ENCODE results near the gene CYP2R1.
A peak's percentile ranks its signal among the peaks of the same experiment; 100 is the strongest.

DNA sequence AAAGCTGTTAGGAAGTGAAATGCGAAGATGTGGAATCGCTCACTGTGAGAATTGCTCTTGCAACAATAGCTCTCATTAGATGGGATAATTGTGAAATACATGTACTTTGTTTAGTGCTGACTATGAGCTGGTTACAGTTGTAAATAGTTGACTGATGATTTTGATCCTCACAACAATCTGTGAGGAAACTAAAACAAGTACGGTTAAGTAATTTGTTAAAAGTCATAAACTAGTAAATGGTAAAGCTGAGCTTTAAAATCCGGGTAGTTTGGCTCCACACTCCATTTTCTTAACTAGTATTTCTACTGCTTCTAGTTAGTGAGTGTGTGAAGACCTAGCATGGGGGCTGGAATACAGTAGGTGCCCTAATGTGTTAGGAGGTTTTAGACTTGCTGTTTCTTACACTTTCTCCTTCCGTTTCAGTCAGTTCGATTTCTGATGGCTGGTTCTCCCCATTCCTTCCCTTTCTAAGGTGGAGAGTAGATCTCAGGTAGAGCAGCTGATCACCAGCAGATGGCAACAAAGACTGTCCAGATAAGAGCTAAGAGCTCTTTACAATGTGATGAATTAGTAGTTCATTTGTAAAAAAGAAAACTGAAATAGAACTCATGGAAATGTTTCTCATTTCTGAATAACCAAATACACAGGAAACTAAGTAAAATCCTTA lies 16.3 kb upstream of the CYP2R1 start:
- TF ChIP-seq FOXM1 (IDR thresholded peaks at IDR 0.05; ENCODE audit: low read depth, low read length) (no peak), HCFC1 (IDR thresholded peaks at IDR 0.05; ENCODE audit: low read length) (no peak), JUND (IDR thresholded peaks at IDR 0.05; ENCODE audit: low read depth, low read length) (no peak), STAT3 (IDR thresholded peaks at IDR 0.05; ENCODE audit: low read depth, low read length) (no peak), JUNB (IDR thresholded peaks at IDR 0.05) (no peak), ZNF274 (IDR thresholded peaks at IDR 0.05; ENCODE audit: insufficient read depth, insufficient read length) (no peak), EZH2 (IDR thresholded peaks at IDR 0.05; ENCODE audit: borderline replicate concordance, control insufficient read depth, low read depth, low read length) (no peak), NFYA (IDR thresholded peaks at IDR 0.05; ENCODE audit: borderline replicate concordance, low read depth, low read length) (no peak), NBN (IDR thresholded peaks at IDR 0.05) (no peak)
- TF ChIP-seq, protein P1, sequence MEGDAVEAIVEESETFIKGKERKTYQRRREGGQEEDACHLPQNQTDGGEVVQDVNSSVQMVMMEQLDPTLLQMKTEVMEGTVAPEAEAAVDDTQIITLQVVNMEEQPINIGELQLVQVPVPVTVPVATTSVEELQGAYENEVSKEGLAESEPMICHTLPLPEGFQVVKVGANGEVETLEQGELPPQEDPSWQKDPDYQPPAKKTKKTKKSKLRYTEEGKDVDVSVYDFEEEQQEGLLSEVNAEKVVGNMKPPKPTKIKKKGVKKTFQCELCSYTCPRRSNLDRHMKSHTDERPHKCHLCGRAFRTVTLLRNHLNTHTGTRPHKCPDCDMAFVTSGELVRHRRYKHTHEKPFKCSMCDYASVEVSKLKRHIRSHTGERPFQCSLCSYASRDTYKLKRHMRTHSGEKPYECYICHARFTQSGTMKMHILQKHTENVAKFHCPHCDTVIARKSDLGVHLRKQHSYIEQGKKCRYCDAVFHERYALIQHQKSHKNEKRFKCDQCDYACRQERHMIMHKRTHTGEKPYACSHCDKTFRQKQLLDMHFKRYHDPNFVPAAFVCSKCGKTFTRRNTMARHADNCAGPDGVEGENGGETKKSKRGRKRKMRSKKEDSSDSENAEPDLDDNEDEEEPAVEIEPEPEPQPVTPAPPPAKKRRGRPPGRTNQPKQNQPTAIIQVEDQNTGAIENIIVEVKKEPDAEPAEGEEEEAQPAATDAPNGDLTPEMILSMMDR (IDR thresholded peaks at IDR 0.05 in 2 of 3, conservative IDR thresholded peaks at IDR 0.05 in 1 of 3; ENCODE audit: control insufficient read depth in 2 of 3, extremely low read depth in 1 of 3, insufficient read depth in 1 of 3, low read depth in 3 of 3, low read length in 3 of 3) = peak; percentile 62 to 64 (median 63); a peak in 5 of 6 replicates
- TF ChIP-seq, protein P2, sequence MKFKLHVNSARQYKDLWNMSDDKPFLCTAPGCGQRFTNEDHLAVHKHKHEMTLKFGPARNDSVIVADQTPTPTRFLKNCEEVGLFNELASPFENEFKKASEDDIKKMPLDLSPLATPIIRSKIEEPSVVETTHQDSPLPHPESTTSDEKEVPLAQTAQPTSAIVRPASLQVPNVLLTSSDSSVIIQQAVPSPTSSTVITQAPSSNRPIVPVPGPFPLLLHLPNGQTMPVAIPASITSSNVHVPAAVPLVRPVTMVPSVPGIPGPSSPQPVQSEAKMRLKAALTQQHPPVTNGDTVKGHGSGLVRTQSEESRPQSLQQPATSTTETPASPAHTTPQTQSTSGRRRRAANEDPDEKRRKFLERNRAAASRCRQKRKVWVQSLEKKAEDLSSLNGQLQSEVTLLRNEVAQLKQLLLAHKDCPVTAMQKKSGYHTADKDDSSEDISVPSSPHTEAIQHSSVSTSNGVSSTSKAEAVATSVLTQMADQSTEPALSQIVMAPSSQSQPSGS (IDR thresholded peaks at IDR 0.05; ENCODE audit: low read length) = no peak

All from GM12878 (cell line).